Measurements from ENCODE around the gene MLLT6.

DNA sequence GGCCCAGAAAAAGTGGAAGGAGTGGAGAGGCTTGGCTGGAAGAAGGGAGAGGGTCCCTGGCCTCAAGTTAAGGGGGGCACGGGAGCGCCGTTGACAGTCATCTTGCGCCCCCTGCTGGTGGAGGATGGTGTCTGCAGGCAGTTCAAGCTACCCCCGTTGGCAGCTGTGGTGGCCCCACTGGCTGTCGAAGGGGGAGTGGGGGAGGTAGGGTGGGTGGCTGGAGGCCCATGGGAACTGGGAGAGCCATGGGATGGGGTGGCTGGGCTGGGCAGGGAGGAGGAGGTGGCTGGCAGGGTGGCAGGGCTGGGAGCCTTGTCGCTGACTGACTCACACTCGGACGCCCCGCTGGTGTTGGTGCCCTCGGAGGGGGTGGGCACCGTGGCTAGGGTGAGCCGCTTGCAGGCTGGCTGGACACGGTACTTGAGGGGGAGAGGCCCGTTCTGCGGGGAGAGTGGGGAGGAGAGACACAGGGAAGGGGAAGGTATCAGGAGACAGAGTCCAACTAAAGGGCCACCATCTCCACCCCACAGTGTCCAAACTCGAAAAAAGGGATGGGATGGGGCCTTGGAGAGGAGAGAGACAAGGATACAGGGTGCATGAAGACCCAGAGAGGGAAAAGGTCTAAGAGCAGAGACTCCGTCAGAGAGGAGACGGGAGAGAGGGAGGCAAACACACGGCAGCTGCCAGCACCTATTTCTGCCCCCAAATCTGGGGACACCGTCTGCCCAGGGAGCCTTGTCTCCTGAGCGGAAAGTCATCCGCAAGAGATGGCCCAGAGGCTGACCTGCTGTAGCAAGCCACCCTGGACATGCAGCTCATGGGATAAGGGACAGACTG, 30.3 kb downstream of the MLLT6 start:
- TF ChIP-seq, protein P1, sequence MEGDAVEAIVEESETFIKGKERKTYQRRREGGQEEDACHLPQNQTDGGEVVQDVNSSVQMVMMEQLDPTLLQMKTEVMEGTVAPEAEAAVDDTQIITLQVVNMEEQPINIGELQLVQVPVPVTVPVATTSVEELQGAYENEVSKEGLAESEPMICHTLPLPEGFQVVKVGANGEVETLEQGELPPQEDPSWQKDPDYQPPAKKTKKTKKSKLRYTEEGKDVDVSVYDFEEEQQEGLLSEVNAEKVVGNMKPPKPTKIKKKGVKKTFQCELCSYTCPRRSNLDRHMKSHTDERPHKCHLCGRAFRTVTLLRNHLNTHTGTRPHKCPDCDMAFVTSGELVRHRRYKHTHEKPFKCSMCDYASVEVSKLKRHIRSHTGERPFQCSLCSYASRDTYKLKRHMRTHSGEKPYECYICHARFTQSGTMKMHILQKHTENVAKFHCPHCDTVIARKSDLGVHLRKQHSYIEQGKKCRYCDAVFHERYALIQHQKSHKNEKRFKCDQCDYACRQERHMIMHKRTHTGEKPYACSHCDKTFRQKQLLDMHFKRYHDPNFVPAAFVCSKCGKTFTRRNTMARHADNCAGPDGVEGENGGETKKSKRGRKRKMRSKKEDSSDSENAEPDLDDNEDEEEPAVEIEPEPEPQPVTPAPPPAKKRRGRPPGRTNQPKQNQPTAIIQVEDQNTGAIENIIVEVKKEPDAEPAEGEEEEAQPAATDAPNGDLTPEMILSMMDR (conservative IDR thresholded peaks at IDR 0.05 in 1 of 2, IDR thresholded peaks at IDR 0.05 in 1 of 2; ENCODE audit: extremely low read depth in 1 of 2, insufficient read depth in 1 of 2, low read depth in 1 of 2, low read length in 2 of 2) = peak; percentile 68 to 92
- no peak for TF ChIP-seq EZH2 (IDR thresholded peaks at IDR 0.05; ENCODE audit: borderline replicate concordance, low read length)
